ENCODE data around the gene ADGRL3.
"Not testable (repeated sequence)": the region's sequence is repeated elsewhere in the genome, so short reads cannot be mapped to it uniquely, and the experiment has no call there.

ADGRL3 gene

GRCh38 chr4:61820136-61820535, 620.0 kb downstream of the ADGRL3 start:
- DNase-seq (ENCODE audit: low read depth): no peak

GRCh38 chr4:61824454-61824853, 624.3 kb downstream of the ADGRL3 start:
- no peak for DNase-seq (ENCODE audit: low read depth)

DNA sequence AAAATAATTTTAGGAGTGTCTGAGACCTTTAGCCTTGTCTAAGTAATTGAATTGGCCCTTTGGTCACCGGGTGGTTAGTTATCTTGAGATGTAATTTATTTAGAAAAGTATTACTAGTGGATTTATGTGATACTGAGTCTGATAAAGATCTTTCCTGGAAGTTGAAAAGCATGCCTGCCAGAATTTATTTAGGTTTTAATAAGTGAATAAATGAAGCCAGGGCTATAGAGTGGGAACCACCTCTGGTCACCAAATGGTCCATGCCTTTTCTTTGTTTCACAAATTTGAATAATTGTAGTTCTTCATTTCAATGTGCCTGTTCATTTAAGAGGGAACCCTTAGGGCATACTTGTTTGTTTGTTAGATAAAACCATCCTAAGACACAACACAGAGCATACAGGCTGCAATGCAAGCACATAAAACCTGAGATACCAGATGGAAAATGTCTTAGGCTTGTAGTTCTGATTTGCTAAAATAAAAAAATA, 627.8 kb downstream of the ADGRL3 start:
- DNase-seq (ENCODE audit: low read depth): no peak

- no peak for DNase-seq (ENCODE audit: low read depth)
Observed at GRCh38 chr4:61828960-61829359, 628.8 kb downstream of the ADGRL3 start.

DNA sequence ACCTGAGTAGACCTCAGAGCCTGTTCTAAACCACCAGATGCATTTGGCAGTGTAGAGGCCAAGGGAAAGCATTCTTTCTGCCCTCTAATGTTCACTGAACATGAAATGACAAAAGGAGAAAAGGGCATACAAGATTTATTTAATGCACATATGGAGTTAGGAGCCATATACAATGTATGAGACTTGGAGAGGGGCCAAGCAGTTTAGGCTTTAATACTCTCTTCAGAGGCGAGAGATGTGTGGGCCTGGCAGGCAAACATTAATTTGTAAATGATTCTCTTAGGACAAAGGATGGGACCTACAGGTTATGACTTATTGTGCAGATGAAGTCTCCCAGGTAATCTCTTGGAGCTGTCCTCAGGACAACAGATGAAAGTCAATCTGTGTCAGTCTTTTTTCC, 631.9 kb downstream of the ADGRL3 start:
- no peak for DNase-seq (ENCODE audit: low read depth)

GRCh38 chr4:61837395-61837794, 637.3 kb downstream of the ADGRL3 start:
- no peak for DNase-seq (ENCODE audit: low read depth)

GRCh38 chr4:61838072-61838471, 637.9 kb downstream of the ADGRL3 start:
- no peak for DNase-seq (ENCODE audit: low read depth)

DNA sequence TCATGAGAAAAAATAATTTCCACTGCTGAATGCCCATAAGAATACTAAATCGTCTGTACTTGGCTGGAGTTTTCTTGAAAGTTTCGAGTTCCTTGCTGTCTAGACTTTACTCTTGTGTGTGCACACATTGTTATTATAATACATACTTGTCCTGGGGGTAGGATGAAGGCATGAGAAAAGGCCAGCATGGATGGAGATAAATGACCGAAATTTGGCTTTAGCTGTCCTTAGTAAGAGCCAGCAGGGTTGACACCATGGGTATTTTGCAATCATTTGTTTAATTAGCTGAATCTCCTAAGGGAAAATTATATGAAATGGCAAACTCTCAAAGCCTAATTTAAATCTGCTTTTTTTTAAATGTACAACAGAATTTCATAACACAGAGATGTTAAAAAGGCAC, 641.6 kb downstream of the ADGRL3 start:
- no peak for DNase-seq (ENCODE audit: low read depth)

DNA sequence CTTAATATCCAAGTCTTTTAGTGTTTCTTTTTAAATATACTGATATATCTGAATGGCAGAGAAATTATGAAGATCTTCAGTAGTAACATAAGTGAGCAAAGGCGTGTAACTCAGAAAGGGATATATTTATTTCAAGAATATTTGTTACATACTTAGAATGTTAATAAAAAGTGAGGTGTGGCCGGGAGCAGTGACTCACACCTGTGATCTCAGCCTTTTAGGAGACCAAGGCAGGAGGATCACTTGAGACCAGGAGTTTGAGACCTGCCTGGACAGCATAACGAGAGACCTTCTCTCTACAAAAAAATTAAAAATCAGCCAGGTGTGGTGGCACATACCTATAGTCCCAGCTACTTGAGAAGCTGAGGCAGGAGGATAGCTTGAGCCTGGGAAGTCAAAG, 651.0 kb downstream of the ADGRL3 start:
- DNase-seq (ENCODE audit: low read depth): no peak

DNA sequence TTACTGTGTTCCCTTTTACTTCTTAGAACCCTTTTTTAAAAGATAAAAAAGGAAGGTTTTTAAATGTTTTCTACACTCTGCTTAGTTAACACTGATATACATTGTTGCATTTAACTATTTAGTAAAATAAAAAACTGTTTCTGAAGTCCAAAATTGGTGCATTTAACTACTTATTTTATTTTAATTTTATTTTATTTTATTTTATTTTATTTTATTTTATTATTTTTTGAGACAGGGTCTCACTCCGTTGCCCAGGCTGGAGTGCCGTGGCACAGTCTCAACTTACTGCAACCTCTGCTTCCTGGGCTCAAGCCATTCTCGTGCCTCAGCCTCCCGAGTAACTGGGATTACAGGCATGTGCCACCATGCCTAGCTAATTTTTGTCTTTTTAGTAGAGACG, 652.0 kb downstream of the ADGRL3 start:
- not testable (repeated sequence) for DNase-seq (ENCODE audit: low read depth)

DNA sequence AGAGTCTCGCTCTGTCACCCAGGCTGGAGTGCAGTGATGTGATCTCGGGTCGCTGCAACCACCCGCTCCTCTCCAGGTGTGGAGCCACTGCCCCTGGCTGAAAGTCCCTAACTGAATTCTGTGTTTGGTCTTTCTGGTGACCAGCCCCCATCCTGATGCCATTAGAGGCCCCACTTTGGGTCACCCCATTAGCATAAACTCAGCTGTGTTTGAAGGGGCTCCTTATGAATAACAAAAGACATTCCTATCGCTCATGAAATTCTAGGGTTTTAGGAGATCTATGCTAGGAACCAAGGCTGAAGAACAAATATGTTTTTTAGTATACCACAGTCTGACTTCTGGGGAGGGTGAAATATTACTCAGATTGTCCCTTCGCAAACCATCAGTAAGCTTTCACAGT, 652.9 kb downstream of the ADGRL3 start:
- no peak for DNase-seq (ENCODE audit: low read depth)

DNA sequence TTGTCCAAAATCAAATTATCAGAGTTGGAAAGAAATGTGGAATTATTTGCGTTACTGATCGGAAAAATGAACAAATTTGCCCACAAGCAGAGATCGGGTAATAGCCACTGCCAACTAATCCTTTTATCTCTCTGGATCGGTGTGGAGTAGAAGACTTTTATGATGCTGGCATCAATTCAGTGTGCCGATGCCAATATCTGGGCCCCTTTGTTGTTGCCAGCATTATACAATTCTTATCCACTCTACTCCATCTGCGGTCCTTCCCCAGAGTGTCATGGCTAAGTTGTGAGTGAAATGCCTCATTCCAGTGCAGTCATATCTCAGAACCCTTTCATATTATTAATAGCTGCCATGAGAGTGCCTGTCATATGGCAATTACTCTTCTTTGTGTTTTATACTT, 660.2 kb downstream of the ADGRL3 start:
- no peak for DNase-seq (ENCODE audit: low read depth)

GRCh38 chr4:61864286-61864685, 664.2 kb downstream of the ADGRL3 start:
- DNase-seq (ENCODE audit: low read depth): no peak

GRCh38 chr4:61866378-61867030, 666.4 kb downstream of the ADGRL3 start:
- DNase-seq (ENCODE audit: low read depth): no peak

DNA sequence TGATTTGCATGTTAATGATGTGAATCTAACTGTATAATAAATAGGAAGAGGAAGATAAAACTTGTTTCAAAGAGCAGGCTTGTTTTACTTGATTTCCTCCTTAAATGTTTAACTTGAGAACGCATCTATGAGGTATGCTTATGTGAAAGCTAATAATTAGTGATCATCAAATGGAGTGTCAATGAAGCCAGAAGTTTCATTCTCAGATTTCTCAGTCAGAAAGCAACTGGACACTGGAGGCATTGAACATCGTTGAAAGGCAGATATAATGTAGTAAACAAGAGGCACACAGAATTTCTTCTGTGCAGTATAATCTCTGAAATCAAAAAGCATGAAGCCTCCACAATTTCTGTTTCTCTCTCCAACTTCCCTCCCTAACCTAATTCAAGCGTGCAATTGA, 672.9 kb downstream of the ADGRL3 start:
- DNase-seq (ENCODE audit: low read depth): no peak

DNA sequence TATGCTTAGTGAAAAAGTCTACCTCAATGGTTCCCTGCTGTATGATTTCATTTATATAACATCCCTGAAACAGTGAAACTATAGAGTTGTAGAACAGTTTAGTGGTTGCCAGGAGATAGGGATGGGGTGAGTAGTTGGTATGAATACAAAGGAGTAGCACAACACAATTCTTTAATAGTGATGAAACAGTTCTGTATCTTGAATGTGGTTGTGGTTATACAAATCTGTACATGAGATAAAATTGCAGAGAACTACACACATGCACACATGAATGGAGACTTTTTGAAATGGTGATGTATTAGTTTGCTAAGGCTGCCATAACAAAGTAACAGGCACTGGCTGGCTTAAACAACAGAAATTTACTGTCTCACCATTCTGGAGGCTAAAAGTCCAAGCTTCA, 677.1 kb downstream of the ADGRL3 start:
- no peak for DNase-seq (ENCODE audit: low read depth)

- no peak for DNase-seq (ENCODE audit: low read depth)
Observed at GRCh38 chr4:61877893-61878292, 677.8 kb downstream of the ADGRL3 start.

DNA sequence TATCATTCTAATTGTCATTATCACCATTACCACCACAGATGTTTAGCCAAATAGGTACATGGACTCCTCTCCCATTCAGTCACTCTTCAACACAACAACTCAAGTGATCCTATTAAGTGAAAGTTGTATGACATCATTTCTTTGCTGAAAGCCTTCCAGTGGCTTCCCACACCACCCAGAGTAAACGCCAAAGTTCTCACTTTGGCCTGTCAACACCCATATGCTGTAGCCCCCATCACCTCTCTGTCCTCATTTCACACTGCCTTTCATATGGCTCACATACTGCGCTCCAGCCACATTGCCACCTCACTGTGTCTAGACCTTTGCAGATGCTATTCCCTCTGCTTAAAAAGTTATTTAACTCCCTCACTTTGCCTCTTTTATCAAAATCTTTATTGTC, 682.3 kb downstream of the ADGRL3 start:
- DNase-seq (ENCODE audit: low read depth): no peak

DNA sequence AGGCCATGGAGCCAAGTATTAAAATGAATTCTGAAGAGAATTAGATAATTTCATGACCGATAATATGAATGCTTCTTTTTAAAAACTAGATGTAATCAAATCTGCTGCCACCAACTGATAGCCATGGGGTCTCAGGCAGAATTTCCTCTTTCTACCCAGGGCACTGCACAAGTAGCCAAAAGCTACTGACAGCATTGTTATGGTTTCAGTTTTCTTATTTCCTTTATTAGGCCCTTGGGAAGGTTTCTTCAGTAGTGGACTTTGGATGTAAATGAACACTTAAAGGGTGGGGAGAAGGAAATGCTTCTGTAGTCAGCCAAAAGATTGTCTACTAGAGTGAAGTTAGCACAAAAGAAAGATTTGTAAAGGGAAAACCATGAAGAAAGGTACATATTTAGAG, 686.0 kb downstream of the ADGRL3 start:
- no peak for DNase-seq (ENCODE audit: low read depth)

- no peak for DNase-seq (ENCODE audit: low read depth)
Observed at GRCh38 chr4:61889117-61889516, 689.0 kb downstream of the ADGRL3 start.

- no peak for DNase-seq (ENCODE audit: low read depth)
Observed at GRCh38 chr4:61890321-61890720, 690.2 kb downstream of the ADGRL3 start.

- DNase-seq (ENCODE audit: low read depth): no peak
Observed at GRCh38 chr4:61891953-61892352, 691.8 kb downstream of the ADGRL3 start.

- no peak for DNase-seq (ENCODE audit: low read depth)
Observed at GRCh38 chr4:61896634-61897033, 696.5 kb downstream of the ADGRL3 start.

DNA sequence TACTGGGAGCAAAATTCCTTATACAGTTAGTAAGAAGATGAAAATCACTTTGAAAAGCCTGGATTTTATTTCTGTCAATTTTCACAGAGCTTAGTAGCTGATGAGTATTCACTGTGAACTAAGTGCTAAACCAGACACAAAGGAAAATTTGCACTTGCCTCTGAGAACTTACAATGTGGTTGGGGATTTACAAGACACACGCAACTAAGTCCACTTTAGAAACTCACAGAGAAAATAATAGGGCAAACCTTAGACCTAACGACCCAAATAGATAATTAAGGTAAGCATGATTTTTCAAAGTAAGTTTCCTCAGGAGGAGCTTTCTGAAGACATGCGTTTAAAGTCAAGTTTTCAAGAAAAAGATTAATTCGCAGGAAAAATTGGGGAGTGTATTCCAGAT, 708.9 kb downstream of the ADGRL3 start:
- DNase-seq (ENCODE audit: low read depth): no peak
